ENCODE measurements around the gene RNF215. TPM values are rescaled to one million over a fixed set of nuclear protein-coding genes. Genes with fewer than 3 reads are reported as not detected.

The RNF215 gene
- total RNA-seq, 1 experiment from 2014 or later = 12.8 TPM

- CTCF ChIA-PET = no interaction called here
- H3K36me3 ChIP-seq (ENCODE audit: control insufficient read depth, insufficient read depth, low read length) = no peaks in the 10 kb centered on the region
- H3K4me3 ChIP-seq (ENCODE audit: low read depth, low read length) = no peak overlapping the region
- Mint-ChIP-seq H3K9me3 (ENCODE audit: unreplicated experiment) (no peaks in the 10 kb centered on the region), H3K4me3 (ENCODE audit: unreplicated experiment) (no peak overlapping the region), H3K36me3 (ENCODE audit: insufficient read depth, unreplicated experiment) (peaks cover 24% of the 10 kb centered on the region), H3K4me1 (ENCODE audit: low read depth, unreplicated experiment) (no peaks in the 10 kb centered on the region), H3K27me3 (ENCODE audit: insufficient read depth, unreplicated experiment) (no peaks in the 10 kb centered on the region), H3K27ac (ENCODE audit: unreplicated experiment) (no peak overlapping the region)
- H3K9me3 ChIP-seq = no peaks in the 10 kb centered on the region
- no peak for DNase-seq
- POLR2A ChIA-PET = no interaction called here
- no peaks in the 10 kb centered on the region for H3K27me3 ChIP-seq (replicated peaks; ENCODE audit: control insufficient read depth, insufficient read depth, low read length)
- no peak for TF ChIP-seq CTCF (IDR thresholded peaks at IDR 0.05; ENCODE audit: insufficient read depth in 1 of 2, low read depth in 1 of 2, low read length in 1 of 2, severe bottlenecking in 1 of 2, unreplicated experiment in 1 of 2)
- H3K4me1 ChIP-seq = no peaks in the 10 kb centered on the region
- BruUV-seq (replicated peaks) = no TSS peak
- intact Hi-C loops (cut with micrococcal nuclease; ENCODE audit: unreplicated experiment) = no loop called here
These were observed 11.8 kb downstream of the RNF215 start for GRCh38 chr22:30375312-30375849.

- Mint-ChIP-seq H3K36me3 (ENCODE audit: insufficient read depth, unreplicated experiment) (peaks cover 22% of the 10 kb centered on the region), H3K9me3 (ENCODE audit: unreplicated experiment) (no peaks in the 10 kb centered on the region), H3K4me3 (ENCODE audit: unreplicated experiment) (no peak overlapping the region), H3K27me3 (ENCODE audit: insufficient read depth, unreplicated experiment) (no peaks in the 10 kb centered on the region), H3K27ac (ENCODE audit: unreplicated experiment) (no peak overlapping the region), H3K4me1 (ENCODE audit: low read depth, unreplicated experiment) (no peaks in the 10 kb centered on the region)
- Histone ChIP-seq H3K9me3 (no peaks in the 10 kb centered on the region), H3K4me1 (no peaks in the 10 kb centered on the region), H3K36me3 (ENCODE audit: control insufficient read depth, insufficient read depth, low read length) (no peaks in the 10 kb centered on the region; the same call in 1 of the 2 replicates), H3K4me3 (ENCODE audit: low read depth, low read length) (no peak overlapping the region), H3K27me3 (replicated peaks; ENCODE audit: control insufficient read depth, insufficient read depth, low read length) (no peaks in the 10 kb centered on the region)
- intact Hi-C loops (cut with micrococcal nuclease; ENCODE audit: unreplicated experiment) = no loop called here
- DNase-seq = no peak
- POLR2A ChIA-PET = interaction anchor here (1.0 kb wide), 1 partner anchor 17 kb away, joined by 3 read pairs; the partner anchor contains the start of genes CCDC157 and SF3A1
- no peak for TF ChIP-seq CTCF (IDR thresholded peaks at IDR 0.05; ENCODE audit: insufficient read depth in 1 of 2, low read depth in 1 of 2, low read length in 1 of 2, severe bottlenecking in 1 of 2, unreplicated experiment in 1 of 2)
- no TSS peak for BruUV-seq (replicated peaks)
- CTCF ChIA-PET = interaction anchor here (0.6 to 0.8 kb wide), 2 partner anchors 39 to 49 kb away, joined by 3 to 5 read pairs; no protein-coding TSS in a partner anchor
These were observed 13.6 kb downstream of the RNF215 start for GRCh38 chr22:30373331-30374325.

- intact Hi-C loops (cut with micrococcal nuclease; ENCODE audit: unreplicated experiment) = no loop called here
- DNase-seq = no peak
- no peaks in the 10 kb centered on the region for H3K9me3 Mint-ChIP-seq (ENCODE audit: unreplicated experiment)
- no peaks in the 10 kb centered on the region; the same call in 1 of the 2 replicates for H3K36me3 ChIP-seq (ENCODE audit: control insufficient read depth, insufficient read depth, low read length)
- H3K4me3 ChIP-seq (ENCODE audit: low read depth, low read length) = no peak overlapping the region
- peaks cover 22% of the 10 kb centered on the region for H3K36me3 Mint-ChIP-seq (ENCODE audit: insufficient read depth, unreplicated experiment)
- H3K9me3 ChIP-seq = no peaks in the 10 kb centered on the region
- BruUV-seq (replicated peaks) = no TSS peak
- no peaks in the 10 kb centered on the region for H3K4me1 ChIP-seq
- POLR2A ChIA-PET = no interaction called here
- no peaks in the 10 kb centered on the region for H3K27me3 Mint-ChIP-seq (ENCODE audit: insufficient read depth, unreplicated experiment)
- no peak overlapping the region for H3K27ac Mint-ChIP-seq (ENCODE audit: unreplicated experiment)
- no peak for TF ChIP-seq CTCF (IDR thresholded peaks at IDR 0.05; ENCODE audit: insufficient read depth in 1 of 2, low read depth in 1 of 2, low read length in 1 of 2, severe bottlenecking in 1 of 2, unreplicated experiment in 1 of 2)
- no peaks in the 10 kb centered on the region for H3K27me3 ChIP-seq (replicated peaks; ENCODE audit: control insufficient read depth, insufficient read depth, low read length)
- H3K4me3 Mint-ChIP-seq (ENCODE audit: unreplicated experiment) = no peak overlapping the region
- no peaks in the 10 kb centered on the region for H3K4me1 Mint-ChIP-seq (ENCODE audit: low read depth, unreplicated experiment)
- CTCF ChIA-PET = no interaction called here
These were observed 14.3 kb downstream of the RNF215 start for GRCh38 chr22:30372915-30373314.

Measured in Caco-2 (cell line).